DOHH2 (cell line): ENCODE results near the gene KIF16B.

ENCODE experiments used
- H3F3A ChIP-seq: fragments of 200-600 bp; sonication (generic), shearing (Covaris generic); 2 replicates; pipeline ENCODE4 v1.6.0; 2016; ENCODE audit warnings: antibody characterized with exemption, mild to moderate bottlenecking; ENCODE audit not compliant: control insufficient read depth, insufficient read depth
- H3K27ac ChIP-seq: fragments of 200-600 bp; sonication (generic); 2 replicates; pipeline ENCODE4 v1.5.1; 2014; ENCODE audit warnings: low read depth, mild to moderate bottlenecking, low read length, moderate library complexity
- H3K27me3 ChIP-seq: fragments of 200-600 bp; sonication (generic); 2 replicates; pipeline ENCODE4 v1.6.1; 2014; ENCODE audit warnings: mild to moderate bottlenecking, low read length, mixed read lengths; ENCODE audit not compliant: control insufficient read depth
- H3K36me3 ChIP-seq: fragments of 200-600 bp; sonication (generic); 2 replicates; pipeline ENCODE4 v1.6.1; 2014; ENCODE audit warnings: mild to moderate bottlenecking, low read length, moderate library complexity, mixed read lengths; ENCODE audit not compliant: control insufficient read depth
- H3K4me1 ChIP-seq: fragments of 200-600 bp; sonication (generic); 2 replicates; pipeline ENCODE4 v1.6.1; 2014; ENCODE audit warnings: mild to moderate bottlenecking, low read length, mixed read lengths; ENCODE audit not compliant: control insufficient read depth
- H3K4me2 ChIP-seq: fragments of 200-600 bp; sonication (generic); 2 replicates; pipeline ENCODE4 v1.6.0; 2014; ENCODE audit warnings: mild to moderate bottlenecking, low read length, moderate library complexity
- H3K4me3 ChIP-seq: fragments of 200-600 bp; sonication (generic); 2 replicates; pipeline ENCODE4 v1.5.1; 2014; ENCODE audit warnings: mild to moderate bottlenecking, low read length, mixed read lengths
- H3K79me2 ChIP-seq: fragments of 200-600 bp; sonication (generic); 2 replicates; pipeline ENCODE4 v1.6.1; 2014; ENCODE audit warnings: mild to moderate bottlenecking, low read length, mixed read lengths; ENCODE audit not compliant: control insufficient read depth
- H3K9me2 ChIP-seq: fragments of 200-600 bp; sonication (generic); replicated peaks from 2 replicates; pipeline ENCODE4 v1.6.1; 2014; ENCODE audit warnings: mild to moderate bottlenecking, low read length, mixed read lengths; ENCODE audit not compliant: control insufficient read depth
- H3K9me3 ChIP-seq: fragments of 200-600 bp; sonication (generic); 2 replicates; pipeline ENCODE4 v1.6.1; 2014; ENCODE audit warnings: antibody characterized with exemption, low read length, mixed read lengths; ENCODE audit not compliant: control insufficient read depth, insufficient read depth
- H4K20me1 ChIP-seq: fragments of 200-600 bp; sonication (generic); 2 replicates; pipeline ENCODE4 v1.6.0; 2014; ENCODE audit warnings: low read depth, mild to moderate bottlenecking, antibody characterized with exemption, low read length, moderate library complexity; ENCODE audit not compliant: control insufficient read depth, insufficient read depth
- CTCF ChIP-seq: fragments of 200-600 bp; sonication (generic); IDR thresholded peaks from one replicate; pipeline ENCODE4 v1.5.1; 2014; ENCODE audit warnings: antibody characterized with exemption, mild to moderate bottlenecking, low read depth, low read length; ENCODE audit not compliant: poor library complexity, severe bottlenecking
- EZH2phosphoT487 ChIP-seq: fragments of 200-600 bp; sonication (generic); IDR thresholded peaks from 2 replicates; pipeline ENCODE4 v1.6.1; 2017; ENCODE audit warnings: borderline replicate concordance, mild to moderate bottlenecking, antibody characterized with exemption, low read length, moderate library complexity, mixed read lengths

Gene KIF16B

GRCh38 chr20:16539280-16540021 lies 33.8 kb downstream of the KIF16B start:
- H3K4me3 ChIP-seq: no peak overlapping the region
- H4K20me1 ChIP-seq: no peaks in the 10 kb centered on the region
- no peaks in the 10 kb centered on the region for H3K9me3 ChIP-seq
- H3K4me2 ChIP-seq: no peak overlapping the region
- no peaks in the 10 kb centered on the region for H3K4me1 ChIP-seq
- no peaks in the 10 kb centered on the region for H3K79me2 ChIP-seq
- TF ChIP-seq EZH2phosphoT487 (no peak), CTCF (no peak)
- H3K27me3 ChIP-seq: no peaks in the 10 kb centered on the region
- H3K9me2 ChIP-seq: no peaks in the 10 kb centered on the region
- no peaks in the 10 kb centered on the region for H3K36me3 ChIP-seq
- H3F3A ChIP-seq: no peaks in the 10 kb centered on the region
- H3K27ac ChIP-seq: no peak overlapping the region

- no peaks in the 10 kb centered on the region for H3K79me2 ChIP-seq
- no peak overlapping the region for H3K4me3 ChIP-seq
- no peaks in the 10 kb centered on the region for H3K36me3 ChIP-seq
- no peaks in the 10 kb centered on the region for H3K27me3 ChIP-seq
- H3K9me3 ChIP-seq: no peaks in the 10 kb centered on the region
- H3K4me2 ChIP-seq: no peak overlapping the region
- no peaks in the 10 kb centered on the region for H3F3A ChIP-seq
- H3K4me1 ChIP-seq: no peaks in the 10 kb centered on the region
- TF ChIP-seq CTCF (no peak), EZH2phosphoT487 (no peak)
- no peaks in the 10 kb centered on the region for H4K20me1 ChIP-seq
- no peaks in the 10 kb centered on the region for H3K9me2 ChIP-seq
- H3K27ac ChIP-seq: no peak overlapping the region
Measured at GRCh38 chr20:16538779-16539178, 34.5 kb downstream of the KIF16B start.

- no peaks in the 10 kb centered on the region for H3K4me1 ChIP-seq
- no peaks in the 10 kb centered on the region for H3K27me3 ChIP-seq
- no peak overlapping the region for H3K4me2 ChIP-seq
- H3K79me2 ChIP-seq: no peaks in the 10 kb centered on the region
- H3F3A ChIP-seq: no peaks in the 10 kb centered on the region
- no peaks in the 10 kb centered on the region for H3K9me3 ChIP-seq
- H4K20me1 ChIP-seq: no peaks in the 10 kb centered on the region
- no peak overlapping the region for H3K4me3 ChIP-seq
- no peak overlapping the region for H3K27ac ChIP-seq
- no peaks in the 10 kb centered on the region for H3K9me2 ChIP-seq
- no peaks in the 10 kb centered on the region for H3K36me3 ChIP-seq
- no peak for TF ChIP-seq CTCF
- no peak for TF ChIP-seq EZH2phosphoT487
Measured at GRCh38 chr20:16537918-16538317, 35.3 kb downstream of the KIF16B start.
